Measurements from ENCODE around the gene AGBL1. TPM values are rescaled to one million over a fixed set of nuclear protein-coding genes. Genes with fewer than 3 reads are reported as not detected.

Gene AGBL1
- total RNA-seq, 1 donor from 2014 or later: not detected

GRCh38 chr15:86744198-86744780 is 664.6 kb downstream of the AGBL1 start:
- ATAC-seq: no peak

GRCh38 chr15:86751116-86751515 is 671.4 kb downstream of the AGBL1 start:
- no peak for ATAC-seq

- ATAC-seq: no peak
These were observed 675.2 kb downstream of the AGBL1 start for GRCh38 chr15:86754846-86755245.

- ATAC-seq: no peak
These were observed 677.0 kb downstream of the AGBL1 start for GRCh38 chr15:86756688-86757087.

GRCh38 chr15:86759800-86760523 is 680.3 kb downstream of the AGBL1 start:
- ATAC-seq: no peak

GRCh38 chr15:86762874-86763273 is 683.2 kb downstream of the AGBL1 start:
- ATAC-seq: no peak

GRCh38 chr15:86764021-86764420 is 684.4 kb downstream of the AGBL1 start:
- ATAC-seq: no peak

GRCh38 chr15:86765281-86765680 is 685.6 kb downstream of the AGBL1 start:
- ATAC-seq: no peak

- ATAC-seq: no peak
These were observed 692.8 kb downstream of the AGBL1 start for GRCh38 chr15:86772369-86773059.

GRCh38 chr15:86773736-86774135 is 694.1 kb downstream of the AGBL1 start:
- ATAC-seq: no peak

GRCh38 chr15:86776145-86776544 is 696.5 kb downstream of the AGBL1 start:
- no peak for ATAC-seq

- no peak for ATAC-seq
These were observed 716.9 kb downstream of the AGBL1 start for GRCh38 chr15:86796521-86796920.

- ATAC-seq: no peak
These were observed 717.5 kb downstream of the AGBL1 start for GRCh38 chr15:86797135-86797534.

GRCh38 chr15:86799226-86799625 is 719.6 kb downstream of the AGBL1 start:
- no peak for ATAC-seq

GRCh38 chr15:86802244-86802643 is 722.6 kb downstream of the AGBL1 start:
- ATAC-seq: no peak

- no peak for ATAC-seq
These were observed 724.7 kb downstream of the AGBL1 start for GRCh38 chr15:86804406-86804805.

- ATAC-seq: no peak
These were observed 730.7 kb downstream of the AGBL1 start for GRCh38 chr15:86810329-86810728.

- no peak for ATAC-seq
These were observed 734.2 kb downstream of the AGBL1 start for GRCh38 chr15:86813892-86814291.

GRCh38 chr15:86829245-86829644 is 749.6 kb downstream of the AGBL1 start:
- no peak for ATAC-seq

- ATAC-seq: no peak
These were observed 750.6 kb downstream of the AGBL1 start for GRCh38 chr15:86830304-86830703.

- no peak for ATAC-seq
These were observed 753.9 kb downstream of the AGBL1 start for GRCh38 chr15:86833595-86833994.

GRCh38 chr15:86834115-86834863 is 754.6 kb downstream of the AGBL1 start:
- no peak for ATAC-seq

Data from esophagus mucosa (tissue), 1 donor.